Sciatic nerve (tissue), 2 donors: ENCODE data around the gene TMC7. TPM values are rescaled to one million over a fixed set of nuclear protein-coding genes. Genes with fewer than 3 reads are reported as not detected.
"Not testable (repeated sequence)": the region's sequence is repeated elsewhere in the genome, so short reads cannot be mapped to it uniquely, and the experiment has no call there.

Experiments used
- ATAC-seq: fragments of 200-7000 bp; cut with Tn5 transposase; one replicate; pipeline ENCODE4 v1.9.1; 2020; ENCODE audit warnings: mild to moderate bottlenecking, moderate library complexity
- DNase-seq: peaks from one replicate; pipeline ENCODE4 v3.0.0-alpha.2; 2020; ENCODE audit warnings: low spot score
- intact Hi-C: fragments of 100-400 bp; cut with DNase I; formaldehyde crosslinking; loops from one replicate; pipeline ENCODE4 v1.14.2; 2022
- total RNA-seq: library from RNA; stranded (reverse); fragmentation: NEBNext Ultra II Directional; extraction: Animal tissue kit (Norgen Biotek cat#: 25700); gene quantifications from one replicate; pipeline ENCODE4 v1.2.1, GENCODE V29; 2021
- donor health status: DM: no; HTN: no; CAD: no.
- donor health status: DM: no; HTN: no; CAD: no.

The TMC7 gene
- total RNA-seq, 1 donor from 2014 or later: 9.6 TPM

DNA sequence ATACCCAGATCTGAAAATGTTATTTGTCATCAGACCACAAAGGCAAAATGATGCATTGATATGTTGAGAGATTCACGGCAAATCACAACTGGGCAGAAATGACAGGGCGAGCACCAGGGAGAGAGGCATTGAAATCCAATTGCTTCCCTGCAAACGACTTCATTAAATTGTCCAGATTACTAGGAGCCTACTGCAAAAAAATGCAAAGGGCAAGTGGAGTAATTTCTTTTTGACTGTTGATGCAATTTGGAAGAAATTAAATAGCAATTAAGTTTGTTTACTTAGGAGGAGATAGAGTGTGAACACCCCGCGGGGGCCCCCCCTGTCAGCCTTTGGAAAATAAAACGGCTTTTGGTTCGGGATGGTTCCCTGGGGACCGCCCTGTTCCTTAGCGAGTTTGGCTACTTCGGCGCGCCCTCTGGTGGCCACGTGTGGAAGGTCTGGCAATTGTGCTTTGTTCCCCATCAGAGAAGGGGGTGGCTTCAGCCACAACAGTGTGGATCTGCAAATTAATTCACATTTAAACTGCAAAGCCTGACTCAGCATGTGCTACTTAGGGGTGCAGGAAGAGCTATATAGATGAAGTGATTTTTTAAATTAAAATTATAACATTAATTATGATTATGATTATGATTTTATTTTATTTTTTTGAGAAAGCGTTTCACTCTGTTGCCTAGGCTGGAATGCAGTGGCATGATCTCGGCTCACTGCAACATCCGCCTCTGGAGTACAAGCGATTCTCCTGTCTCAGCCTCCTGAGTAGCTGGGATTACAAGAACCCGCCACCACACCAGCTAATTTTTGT, 14.5 kb upstream of the TMC7 start:
- DNase-seq (peak; percentile 93), ATAC-seq (peak; percentile 93)
- intact Hi-C loops: no loop called here

DNA sequence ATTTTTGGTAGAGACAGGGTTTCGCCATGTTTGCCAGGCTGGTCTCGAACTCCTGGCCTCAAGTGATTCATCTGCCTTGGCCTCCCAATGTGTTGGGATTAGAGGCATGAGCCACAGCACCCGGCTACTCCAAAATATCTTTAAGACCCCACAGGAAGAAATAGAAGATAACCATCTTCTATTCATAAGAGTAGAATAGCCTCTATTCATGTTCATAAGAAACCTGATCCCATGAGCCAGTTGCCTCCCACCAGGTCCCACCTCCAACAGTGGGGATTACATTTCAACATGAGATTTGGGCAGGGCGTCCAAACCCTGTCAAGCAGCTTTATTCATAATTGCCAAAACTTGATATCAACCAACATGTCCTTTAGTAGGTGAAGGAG, 13.9 kb upstream of the TMC7 start:
- no peak for ATAC-seq
- intact Hi-C loops: no loop called here
- DNase-seq: no peak

DNA sequence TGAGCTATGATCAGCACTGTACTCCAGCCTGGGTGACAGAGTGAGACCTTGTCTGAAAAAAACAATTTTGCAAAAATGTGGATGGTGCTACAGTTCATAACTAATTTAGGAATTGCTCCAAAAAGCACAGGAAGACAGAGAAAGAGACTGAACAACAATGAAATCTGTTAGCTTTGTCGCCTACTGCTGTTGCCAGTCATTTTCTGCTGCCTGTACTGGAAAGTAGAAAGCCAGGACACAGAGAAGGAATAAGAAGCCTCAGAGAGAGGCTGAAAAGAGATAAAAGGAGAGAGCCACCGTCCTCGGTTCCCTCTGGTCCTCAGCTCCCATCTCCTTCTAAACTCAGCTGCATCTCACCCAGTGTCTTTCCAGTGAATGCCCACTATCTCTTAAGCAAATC, 8.6 kb upstream of the TMC7 start:
- DNase-seq (no peak), ATAC-seq (no peak)
- intact Hi-C loops: no loop called here

DNA sequence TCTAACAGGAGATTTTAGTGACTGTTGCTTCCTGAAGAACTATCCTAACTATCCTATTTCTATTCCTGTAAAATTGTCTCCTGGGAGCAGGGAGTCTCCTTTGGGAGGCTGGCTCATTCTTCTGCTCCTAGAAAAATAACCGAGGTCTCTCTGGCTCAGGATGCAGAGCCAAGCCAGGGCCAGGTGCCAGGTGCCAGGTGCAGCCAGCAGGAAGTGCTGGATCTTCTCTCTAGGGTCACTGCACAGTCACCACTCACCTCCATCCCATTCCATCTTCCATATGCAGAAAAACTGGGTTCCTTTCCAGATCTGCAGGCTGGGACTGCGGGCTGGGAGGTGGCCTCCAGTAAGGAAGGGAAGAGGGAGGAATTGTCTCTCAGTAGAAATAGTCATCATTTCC, 3.8 kb upstream of the TMC7 start:
- intact Hi-C loops: loop anchor here (5.0 kb wide), 1 partner anchor 92 kb away; no protein-coding TSS in a partner anchor
- DNase-seq (no peak), ATAC-seq (no peak)

DNA sequence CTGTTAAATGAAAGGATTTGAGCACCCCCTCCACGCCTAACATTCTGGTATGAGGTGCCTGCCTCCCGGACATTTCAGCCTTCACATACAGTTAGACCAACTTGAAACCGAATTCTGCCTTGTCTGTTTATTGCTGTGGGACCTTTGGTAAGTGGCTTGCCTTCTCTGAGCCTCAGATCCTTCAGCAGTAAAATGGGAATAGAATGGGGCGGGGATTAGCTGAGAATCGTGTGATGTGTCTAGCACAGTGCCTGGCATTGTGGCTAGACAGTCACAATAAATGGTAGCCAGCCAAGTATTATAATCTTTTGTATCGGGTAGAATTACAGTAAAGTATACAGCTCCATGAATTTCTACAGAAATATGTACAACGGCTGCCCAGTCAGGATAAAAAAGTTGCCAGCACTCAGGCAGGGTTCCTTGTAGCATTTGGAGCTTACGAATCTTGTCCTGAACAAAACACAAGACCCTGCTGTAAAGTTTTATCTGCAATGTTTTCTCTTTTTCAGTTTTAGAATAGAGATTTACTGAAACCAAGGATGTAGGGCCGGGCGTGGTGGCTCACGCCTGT, 786 bp downstream of the TMC7 start:
- ATAC-seq (no peak), DNase-seq (no peak)
- intact Hi-C loops: loop anchor here (5.0 kb wide), 1 partner anchor 88 kb away; no protein-coding TSS in a partner anchor

DNA sequence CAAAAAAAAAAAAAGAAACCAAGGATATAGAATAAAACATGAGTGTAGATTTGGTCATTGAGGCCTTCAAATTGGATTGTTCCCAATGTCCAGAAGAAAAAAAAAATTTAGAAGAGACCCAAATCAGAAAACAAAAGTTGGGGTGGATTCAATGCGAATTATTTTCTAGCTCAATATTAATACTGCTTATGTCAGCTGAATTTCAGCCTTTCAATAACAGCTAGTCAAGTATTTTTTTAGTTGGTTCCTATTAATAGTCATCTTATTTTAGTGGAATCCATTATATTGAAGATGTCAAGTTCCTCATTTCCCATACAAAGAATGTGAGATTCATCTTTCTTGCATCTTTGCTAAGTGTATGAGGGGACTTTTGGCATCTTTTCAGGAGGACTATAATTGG, 1.5 kb downstream of the TMC7 start:
- ATAC-seq, intact Hi-C loops, DNase-seq: not testable (repeated sequence)

DNA sequence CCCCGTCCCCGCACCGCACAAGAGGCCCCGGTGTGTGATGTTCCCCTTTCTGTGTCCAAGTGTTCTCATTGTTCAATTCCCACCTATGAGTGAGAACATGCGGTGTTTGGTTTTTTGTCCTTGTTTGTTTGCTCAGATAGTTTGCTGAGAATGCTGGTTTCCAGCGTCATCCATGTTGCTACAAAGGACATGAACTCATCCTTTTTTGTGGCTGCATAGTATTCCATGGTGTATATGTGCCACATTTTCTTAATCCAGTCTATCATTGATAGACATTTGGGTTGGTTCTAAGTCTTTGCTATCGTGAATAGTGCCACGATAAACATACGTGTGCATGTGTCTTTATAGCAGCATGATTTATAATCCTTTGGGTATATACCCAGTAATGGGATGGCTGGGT, 8.0 kb downstream of the TMC7 start:
- ATAC-seq, intact Hi-C loops, DNase-seq: not testable (repeated sequence)

DNA sequence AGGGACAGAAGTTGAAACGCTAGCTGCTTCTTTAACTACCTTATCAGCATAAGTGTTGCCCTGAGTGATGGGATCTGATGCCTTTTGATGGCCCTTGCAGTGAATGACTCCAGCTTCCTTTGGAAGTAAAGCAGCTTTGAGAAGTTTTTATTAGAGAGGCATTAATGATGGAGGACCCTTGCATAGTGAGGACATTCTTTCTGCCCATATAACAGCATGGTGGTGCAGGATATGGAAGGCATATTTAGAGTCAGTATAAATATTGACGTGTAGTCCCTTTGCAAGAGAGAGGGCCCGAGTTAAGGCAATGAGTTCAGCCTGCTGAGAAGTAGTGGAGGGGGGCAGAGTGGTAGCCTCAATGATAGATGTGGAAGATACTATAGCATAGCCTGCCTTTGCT, 9.8 kb downstream of the TMC7 start:
- ATAC-seq, DNase-seq, intact Hi-C loops: not testable (repeated sequence)

DNA sequence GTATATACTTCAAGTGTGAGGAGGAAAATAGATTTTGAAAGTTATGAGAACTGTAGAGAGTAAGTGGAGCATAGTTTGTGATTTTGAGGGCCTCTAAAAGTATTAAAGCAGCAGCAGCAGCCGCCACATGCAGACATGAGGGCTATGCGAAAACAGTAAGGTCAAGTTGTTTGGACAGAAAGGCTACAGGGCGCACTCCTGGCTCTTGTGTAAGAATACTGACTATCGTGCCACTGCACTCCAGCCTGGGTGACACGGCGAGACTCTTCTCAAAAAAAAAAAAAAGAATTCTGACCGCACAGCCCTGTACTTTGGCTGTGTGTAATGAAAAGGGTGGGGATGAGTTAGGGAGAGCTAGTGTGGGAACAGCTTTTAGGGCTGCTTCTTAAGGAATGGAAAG, 10.4 kb downstream of the TMC7 start:
- ATAC-seq, DNase-seq, intact Hi-C loops: not testable (repeated sequence)

DNA sequence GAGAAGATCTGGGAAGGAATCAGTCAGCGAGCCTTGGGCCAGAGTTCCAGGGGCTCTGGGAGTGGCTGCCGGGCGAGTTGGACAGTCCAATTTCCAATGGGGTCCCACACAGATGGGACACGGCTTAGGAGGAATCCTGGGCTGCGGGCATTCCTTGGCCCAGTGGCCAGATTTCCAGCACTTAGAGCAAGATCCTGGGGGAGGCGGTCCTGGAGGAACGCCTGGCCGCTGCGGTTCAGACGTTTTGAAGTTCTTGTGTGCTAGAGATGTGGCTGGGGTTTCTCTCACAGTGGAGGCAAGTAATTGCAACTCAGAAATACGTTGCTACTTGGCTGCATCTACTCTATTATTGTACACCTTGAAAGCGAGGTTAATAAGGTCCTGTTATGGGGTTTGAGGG, 11.7 kb downstream of the TMC7 start:
- intact Hi-C loops: loop anchor here (5.0 kb wide), 1 partner anchor 72 kb away; the partner anchor contains the start of gene COQ7
- ATAC-seq, DNase-seq: not testable (repeated sequence)

DNA sequence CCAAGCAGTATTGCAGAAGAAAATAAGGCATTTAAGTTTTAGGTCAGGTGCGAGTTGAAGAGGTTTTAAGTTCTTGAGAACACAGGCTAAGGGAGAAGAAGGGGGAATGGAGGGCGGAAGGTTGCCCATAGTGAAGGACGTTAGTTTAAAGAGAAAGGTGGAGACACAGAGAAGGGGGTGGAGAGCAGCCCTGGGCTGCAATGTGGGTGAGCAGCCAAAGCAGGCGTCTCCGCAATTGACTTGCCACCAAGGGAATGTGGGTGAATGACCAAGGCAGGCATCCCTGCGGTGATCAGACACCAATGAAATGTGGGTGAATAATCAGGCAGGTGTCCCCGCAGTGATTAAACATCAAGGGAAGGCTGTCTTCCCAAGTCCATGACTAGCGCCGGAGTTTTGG, 12.8 kb downstream of the TMC7 start:
- intact Hi-C loops: loop anchor here (5.0 kb wide), 1 partner anchor 71 kb away; the partner anchor contains the start of gene COQ7
- DNase-seq: not testable (repeated sequence)

DNA sequence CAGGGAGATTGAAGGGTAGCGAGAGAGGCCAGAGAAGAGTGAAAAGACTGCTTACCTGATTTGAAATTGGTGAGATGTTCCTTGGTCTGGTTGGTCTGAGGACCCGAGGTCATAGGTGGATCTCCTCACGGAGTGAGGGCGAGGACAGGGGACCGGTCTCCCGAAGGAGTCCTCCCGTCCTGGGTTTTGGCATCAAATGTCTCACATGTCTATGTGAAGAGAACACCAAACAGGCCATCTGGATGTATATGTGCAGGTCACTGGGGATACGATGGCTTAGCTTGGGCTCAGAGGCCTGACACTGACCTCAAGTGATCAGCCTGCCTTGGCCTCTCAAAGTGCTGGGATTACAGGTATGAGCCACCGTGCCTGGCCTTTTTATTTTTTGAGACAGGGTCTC, 13.3 kb downstream of the TMC7 start:
- ATAC-seq: not testable (repeated sequence)
- intact Hi-C loops: loop anchor here (5.0 kb wide), 1 partner anchor 70 kb away; the partner anchor contains the start of gene COQ7

More for the DNA sequence above, 12.8 kb downstream of the TMC7 start:
- ATAC-seq: not testable (repeated sequence)

DNA sequence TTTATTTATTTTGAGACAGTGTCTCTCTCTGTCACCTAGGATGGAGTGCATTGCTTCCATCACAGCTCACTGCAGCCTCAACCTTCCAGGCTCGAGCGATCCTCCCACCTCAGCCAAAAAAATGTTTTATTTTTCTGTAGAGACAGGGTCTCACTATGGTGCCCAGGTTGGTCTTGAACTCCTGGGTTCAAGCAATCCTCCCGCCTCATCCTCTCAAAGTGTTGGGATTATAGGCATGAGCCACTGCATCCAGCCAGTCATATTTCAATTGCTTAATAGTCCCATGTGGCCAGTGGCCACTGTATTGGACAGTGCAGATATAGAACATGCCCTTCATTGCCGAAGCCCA, 15.3 kb downstream of the TMC7 start:
- ATAC-seq (no peak), DNase-seq (no peak)
- intact Hi-C loops: loop anchor here (5.0 kb wide), 1 partner anchor 68 kb away; the partner anchor contains the start of gene COQ7

More for the DNA sequence above, 13.3 kb downstream of the TMC7 start:
- DNase-seq: not testable (repeated sequence)

DNA sequence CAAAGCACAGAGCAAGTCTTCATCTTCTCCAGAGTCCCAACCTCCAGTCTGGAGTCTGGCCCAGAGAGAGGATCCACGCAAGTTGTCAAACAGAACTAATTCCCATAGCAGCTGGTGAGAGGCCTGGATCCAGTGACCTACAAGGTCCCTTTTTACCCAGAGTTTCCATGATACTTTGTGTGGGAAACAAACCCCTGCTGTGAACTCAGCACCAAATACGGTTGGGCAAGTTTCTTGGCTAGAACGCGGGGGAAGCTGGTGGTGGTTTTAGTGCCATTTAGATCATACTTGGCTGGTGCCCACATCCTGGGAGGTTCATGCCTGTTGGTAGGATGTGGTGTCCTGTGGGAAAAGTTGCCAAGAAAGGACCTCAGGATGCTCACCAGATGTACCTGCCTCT, 18.1 kb downstream of the TMC7 start:
- no peak for DNase-seq
- ATAC-seq: peak; percentile 33

DNA sequence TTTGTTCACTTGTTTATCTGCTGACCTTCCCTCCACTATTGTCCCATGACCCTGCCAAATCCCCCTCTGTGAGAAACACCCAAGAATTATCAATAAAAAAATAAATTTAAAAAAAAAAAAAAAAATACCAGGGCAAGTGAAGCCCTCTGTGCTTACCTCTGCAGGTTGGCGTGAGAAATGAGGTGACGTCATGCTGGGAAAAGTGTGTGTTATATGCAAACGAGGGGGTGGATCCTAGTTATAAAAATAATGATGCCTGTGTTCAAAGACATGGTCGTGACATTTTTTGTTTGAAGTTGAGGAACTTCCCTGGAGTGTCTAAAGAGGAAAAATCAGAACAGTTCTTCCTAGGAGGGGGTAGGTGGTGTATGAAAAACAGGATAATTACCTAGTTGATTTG, 20.2 kb downstream of the TMC7 start:
- no peak for ATAC-seq
- intact Hi-C loops: no loop called here
- DNase-seq: no peak

More for the DNA sequence above, 18.1 kb downstream of the TMC7 start:
- intact Hi-C loops: no loop called here

DNA sequence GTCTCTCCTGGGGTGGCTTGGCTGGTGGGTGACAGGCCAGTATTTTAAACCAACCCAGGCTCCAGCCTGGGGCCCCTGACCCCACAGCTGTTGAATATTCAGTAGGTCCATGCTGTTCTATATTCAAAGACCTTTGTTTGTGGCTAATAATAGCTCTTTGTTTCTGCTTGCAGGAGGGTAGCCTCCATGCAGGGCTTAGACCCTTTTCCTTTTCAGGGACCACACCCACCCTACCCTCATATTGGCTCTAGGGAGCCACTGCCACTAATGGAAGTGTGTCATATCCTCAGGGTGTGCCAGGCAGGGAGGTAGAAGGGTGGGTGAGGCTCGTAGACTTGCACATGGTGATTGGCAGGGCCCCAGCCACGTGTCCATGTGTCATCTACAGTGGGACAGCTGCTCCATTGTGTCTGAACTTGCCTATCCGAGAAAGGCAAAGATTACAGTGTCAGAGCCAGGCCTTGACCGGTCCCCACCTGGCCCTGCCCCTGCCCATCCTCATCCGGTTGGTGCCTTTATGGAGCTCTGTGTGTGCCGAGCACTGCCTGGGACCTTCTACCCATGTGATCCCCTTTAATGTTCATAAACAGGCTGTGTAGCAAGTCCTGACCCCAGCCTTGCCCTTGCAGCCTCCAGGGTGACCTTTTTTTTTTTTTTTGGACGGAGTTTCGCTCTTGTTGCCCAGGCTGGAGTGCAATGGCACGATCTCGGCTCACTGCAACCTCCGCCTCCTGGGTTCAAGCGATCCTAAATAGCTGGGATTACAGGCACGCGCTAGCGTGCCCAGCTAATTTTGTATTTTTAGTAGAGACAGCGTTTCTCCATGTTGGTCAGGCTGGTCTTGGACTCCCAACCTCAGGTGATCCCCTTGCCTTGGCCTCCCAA, 22.1 kb downstream of the TMC7 start:
- DNase-seq (peak; percentile 77), ATAC-seq (peak; percentile 75)
- intact Hi-C loops: no loop called here

DNA sequence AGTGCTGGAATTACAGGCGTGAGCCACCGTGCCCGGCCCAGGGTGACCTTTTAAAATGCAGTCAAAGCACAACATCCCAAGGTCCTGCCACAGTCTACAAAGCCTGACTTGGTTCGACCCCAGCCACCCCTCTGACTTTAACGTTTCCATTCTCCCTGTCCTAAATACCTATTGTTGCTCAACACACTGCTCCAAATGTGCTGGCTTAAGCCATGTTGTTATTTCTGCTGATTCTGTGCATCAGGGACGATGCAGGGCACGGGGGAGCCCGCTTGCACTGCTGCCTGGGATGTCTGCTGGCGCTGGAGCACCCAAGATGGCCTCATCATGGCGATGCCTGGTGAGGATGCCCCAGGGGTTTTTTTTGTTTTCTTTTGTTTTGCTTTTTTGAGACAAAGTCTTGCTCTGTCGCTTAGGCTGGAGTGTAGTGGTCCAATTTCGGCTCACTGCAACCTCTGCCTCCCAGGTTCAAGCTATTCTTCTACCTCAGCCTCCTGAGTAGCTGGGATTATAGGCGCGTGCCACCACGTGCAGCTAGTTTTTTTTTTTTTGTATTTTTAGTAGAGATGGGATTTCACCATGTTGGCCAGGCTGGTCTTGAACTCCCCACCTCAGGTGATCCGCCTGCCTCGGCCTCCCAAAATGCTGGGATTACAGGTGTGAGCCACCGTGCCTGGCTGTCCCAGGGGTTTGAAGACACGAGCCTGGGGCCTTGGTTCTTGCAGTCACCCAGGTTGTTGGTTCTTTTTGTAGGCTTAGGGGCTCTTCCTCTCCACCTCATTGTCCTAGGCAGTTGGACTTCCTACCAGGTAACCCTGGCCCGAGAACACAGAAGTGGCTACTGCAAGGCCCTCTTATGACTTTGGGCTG, 22.9 kb downstream of the TMC7 start:
- no peak for ATAC-seq
- intact Hi-C loops: no loop called here
- no peak for DNase-seq
